Endometrium (tissue), 2 donors: ENCODE results near the gene URAD.
"Not testable (repeated sequence)": the region's sequence is repeated elsewhere in the genome, so short reads cannot be mapped to it uniquely, and the experiment has no call there.

Source experiments
- FAIRE-seq: peaks from 2 replicates; lab custom pipeline; 2012; peaks lifted over from hg19 to GRCh38; lab: Jason Lieb, UNC
- donor health status: control.
- donor health status: control.

URAD gene

GRCh38 chr13:27970382-27971235, 17.9 kb downstream of the URAD start:
- no peak for FAIRE-seq

DNA sequence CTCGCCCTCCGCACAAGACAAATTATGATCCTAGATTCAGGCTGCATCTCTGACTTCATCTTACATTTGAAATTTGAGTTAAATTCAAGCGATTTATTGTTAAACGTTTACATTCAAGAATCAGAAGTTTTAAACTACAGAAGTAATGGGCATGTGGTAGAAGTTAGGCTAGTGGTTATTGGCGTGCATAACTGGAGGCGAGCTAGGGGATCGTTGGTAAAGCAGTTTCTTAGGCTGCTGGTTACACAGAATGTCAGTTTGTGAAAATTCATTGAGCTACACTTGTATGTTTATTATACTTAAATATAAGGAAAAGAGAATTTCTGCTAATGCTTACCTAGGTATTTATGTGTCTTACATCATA, 18.6 kb downstream of the URAD start:
- FAIRE-seq, result no peak

DNA sequence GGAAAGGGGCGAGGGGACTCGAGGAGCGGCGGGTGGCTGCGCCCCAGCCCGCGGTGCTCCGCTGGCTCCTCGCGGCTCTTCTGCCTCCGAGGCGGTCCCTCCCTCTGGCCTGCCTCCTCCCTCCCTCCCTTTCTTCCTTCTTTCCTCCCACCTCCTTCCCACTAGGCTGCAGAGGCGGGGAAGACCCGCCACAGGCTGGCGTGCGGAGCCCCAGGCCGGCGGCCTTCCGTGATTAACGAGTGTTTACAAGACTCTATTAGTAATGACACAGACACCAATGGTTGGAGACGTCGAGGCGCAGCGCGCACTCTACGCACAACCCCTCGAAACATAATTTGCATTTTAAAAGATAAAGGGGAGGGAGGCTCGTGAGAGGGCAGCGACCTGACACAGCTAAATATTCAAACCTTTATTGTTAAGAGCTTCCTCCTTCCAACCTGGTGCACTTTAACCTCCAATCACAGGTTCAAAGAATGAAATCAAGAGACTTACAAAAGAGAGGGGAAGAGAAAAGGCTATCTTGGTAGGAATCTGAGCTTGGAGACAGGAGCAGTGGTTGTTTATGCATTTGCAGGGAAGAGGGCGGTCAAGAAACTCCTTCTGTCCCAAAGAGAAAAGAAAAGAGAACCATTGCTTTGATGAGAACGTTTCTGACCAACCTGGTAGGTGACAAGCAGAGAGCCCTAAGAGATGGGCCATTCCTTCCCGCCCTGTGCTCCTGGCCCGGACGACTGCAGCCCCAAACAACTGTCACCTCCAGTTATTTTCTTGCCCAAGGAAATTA, 19.2 kb downstream of the URAD start, which contains the start of gene CDX2:
TSS of gene CDX2 (minus strand) at position 234 of the 784 bp plus-strand sequence. CDS start 309 bp downstream, outside the sequence.
- FAIRE-seq, result no peak

- no peak for FAIRE-seq
Measured at GRCh38 chr13:27968316-27969081, 20.0 kb downstream of the URAD start.

DNA sequence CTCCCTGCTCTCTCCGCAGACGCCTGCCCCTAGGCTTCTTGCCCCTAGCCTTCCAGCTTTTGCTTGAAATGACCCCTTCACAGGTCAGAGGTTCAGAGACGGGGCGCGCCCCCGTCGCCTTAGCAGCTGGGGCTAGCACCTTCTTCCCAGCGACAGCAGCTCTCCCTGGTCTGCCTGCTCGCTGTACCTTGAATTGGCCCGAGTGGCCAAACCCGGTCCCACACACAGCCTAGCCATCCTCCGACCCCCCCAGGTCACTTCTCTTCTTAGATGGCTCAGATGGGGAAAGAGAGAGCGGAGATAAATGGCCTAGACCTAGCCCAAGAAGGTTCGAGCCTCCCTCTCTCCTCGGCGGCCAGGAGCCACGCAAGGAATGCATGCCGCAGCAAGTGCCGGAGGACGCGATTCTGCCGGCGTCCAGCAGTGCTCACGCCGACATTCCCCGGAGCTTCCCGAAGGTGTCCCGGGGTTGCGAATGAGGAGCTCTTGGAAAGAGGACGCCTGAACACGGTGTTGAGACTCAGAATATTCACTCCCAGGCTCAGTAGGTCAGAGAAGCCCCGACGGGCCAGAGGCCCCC, 20.7 kb downstream of the URAD start:
- no peak for FAIRE-seq

DNA sequence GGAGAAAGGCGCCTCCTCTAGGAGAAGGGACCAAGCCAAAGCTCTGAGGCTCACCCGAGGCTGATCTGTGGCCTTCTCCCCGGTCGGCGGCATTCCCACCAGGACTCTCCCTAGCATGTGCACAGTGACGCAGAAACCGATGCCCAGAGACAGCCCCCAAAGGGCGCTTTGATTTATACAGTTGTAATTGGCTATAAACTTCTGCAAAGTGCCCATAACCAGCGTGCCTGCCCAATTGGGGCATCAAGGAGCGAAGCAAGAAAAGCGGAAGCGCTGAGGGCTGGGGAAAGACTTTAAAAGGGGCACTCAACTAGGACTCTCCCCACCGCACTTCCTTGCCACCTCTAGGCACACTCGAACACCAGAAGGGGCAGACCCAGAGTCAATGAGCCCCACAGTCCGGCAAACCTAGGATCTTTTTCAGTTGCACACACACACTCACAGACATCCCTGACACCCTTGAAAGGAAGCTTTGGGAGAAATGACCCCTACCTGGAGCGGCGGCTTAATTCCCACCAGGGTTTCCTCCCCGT, 21.2 kb downstream of the URAD start:
- no peak for FAIRE-seq

GRCh38 chr13:27966641-27967202, 21.8 kb downstream of the URAD start:
- no peak for FAIRE-seq

DNA sequence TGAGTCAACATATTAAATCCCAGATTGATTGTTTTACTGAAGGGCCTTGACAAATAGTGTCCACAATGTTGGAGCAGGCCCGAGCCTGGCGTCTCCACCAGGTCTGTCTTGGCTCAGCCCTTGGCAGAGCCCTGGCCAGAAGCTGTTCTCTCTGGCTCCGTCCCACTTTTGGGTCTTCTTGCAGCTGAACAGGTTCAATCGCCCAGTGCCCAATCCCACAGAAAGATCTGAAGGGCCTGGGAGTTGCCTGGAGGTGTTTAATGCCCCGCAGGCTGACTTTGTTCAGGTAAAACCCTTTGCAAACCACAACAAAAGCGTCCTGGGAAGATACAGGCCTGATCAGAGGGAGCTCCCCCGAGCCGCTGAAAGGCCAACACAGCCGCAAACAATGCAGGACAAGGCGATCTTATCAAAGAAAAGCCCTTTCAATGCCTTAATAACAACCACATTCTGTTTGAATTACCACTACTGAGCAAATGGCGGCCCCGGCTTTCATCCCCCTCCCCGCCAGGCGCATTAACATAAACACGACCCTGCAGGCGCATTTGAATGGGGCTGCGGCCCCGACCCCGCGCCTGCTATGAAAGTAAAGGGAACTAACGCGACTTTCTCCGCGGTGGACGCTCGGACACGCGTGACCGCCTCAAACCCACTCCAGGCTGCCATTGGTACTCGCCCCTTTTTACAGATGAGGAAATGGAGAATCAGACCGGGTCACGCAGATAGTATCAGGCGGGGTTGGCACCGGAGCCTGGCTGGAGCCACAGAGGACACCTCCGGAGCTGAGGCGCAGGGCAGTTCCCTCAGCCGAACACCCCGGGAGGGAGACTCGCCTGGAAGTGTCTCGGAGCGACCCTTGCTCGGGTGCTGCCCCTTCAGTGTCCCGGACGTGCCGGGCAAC, 22.5 kb downstream of the URAD start:
- no peak for FAIRE-seq

GRCh38 chr13:27965343-27965739, 23.2 kb downstream of the URAD start:
- no peak for FAIRE-seq

GRCh38 chr13:27964741-27965323, 23.7 kb downstream of the URAD start:
- no peak for FAIRE-seq

DNA sequence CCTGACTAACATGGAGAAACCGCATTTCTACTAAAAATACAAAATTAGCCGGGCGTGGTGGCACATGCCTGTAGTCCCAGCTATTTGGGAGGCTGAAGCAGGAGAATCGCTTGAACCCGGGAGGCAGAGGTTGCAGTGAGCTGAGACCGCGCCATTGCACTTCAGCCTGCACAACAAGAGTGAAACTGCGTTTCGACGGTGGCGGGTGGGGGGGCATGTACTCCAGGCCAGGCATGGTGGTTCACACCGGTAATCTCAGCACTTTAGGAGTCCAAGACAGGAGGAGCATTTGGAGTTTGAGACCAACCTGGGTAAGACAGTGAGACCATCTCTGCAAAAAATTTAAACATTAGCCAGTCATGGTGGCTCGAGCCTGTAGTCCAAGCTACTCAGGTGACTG, 24.3 kb downstream of the URAD start:
- FAIRE-seq, result not testable (repeated sequence)

- no peak for FAIRE-seq
Measured at GRCh38 chr13:27963491-27963890, 25.0 kb downstream of the URAD start.

DNA sequence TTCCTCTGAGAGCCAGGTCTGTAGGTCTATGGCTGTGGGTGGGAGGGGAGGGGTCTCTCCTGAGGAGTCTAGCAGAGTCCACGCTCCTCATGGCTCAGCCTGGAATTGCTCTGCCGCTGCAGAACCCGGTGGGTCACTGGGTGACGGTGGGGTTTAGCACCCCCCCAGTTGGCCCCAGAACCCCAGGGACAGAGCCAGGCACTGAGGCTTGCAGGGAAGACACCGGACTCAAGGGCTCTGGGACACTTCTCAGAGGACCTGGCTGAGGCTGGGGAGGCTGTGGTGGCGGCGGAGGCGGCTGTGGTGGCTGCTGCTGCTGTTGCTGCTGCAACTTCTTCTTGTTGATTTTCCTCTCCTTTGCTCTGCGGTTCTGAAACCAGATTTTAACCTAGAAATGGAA, 25.5 kb downstream of the URAD start:
- FAIRE-seq, result no peak

DNA sequence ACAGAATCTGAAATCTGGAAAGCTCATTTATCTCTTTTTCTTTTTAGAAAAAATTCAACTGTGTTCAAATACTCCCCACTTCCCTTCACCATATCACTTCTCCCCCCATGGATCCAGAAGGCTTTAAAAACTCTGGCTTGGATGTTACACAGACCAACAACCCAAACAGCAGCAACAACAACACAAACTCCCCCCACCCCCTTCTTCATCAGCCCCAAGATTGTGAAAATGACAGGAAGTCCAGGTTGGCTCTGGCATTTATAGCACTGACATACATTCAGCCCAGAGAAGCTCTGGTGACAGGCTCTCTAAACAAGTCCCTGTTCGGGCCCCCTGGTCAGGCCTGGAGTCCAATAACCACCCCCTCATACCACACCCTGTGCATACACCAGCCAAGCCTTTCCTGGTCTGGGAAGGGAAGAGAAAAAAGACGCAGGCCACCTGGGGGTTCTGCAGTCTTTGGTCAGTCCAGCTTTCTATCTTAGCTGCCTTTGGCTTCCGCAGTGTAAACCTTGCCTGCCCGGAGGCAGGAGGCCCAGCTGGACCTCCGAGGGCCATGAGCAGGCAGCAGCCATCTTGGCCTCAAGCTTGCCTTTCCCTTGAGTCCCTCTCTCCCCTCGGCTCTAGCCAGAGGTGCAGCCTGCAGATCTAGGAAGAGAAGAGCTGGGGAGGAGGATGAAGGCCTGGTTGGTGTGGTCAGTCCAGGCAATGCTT, 26.2 kb downstream of the URAD start:
- FAIRE-seq, result no peak

DNA sequence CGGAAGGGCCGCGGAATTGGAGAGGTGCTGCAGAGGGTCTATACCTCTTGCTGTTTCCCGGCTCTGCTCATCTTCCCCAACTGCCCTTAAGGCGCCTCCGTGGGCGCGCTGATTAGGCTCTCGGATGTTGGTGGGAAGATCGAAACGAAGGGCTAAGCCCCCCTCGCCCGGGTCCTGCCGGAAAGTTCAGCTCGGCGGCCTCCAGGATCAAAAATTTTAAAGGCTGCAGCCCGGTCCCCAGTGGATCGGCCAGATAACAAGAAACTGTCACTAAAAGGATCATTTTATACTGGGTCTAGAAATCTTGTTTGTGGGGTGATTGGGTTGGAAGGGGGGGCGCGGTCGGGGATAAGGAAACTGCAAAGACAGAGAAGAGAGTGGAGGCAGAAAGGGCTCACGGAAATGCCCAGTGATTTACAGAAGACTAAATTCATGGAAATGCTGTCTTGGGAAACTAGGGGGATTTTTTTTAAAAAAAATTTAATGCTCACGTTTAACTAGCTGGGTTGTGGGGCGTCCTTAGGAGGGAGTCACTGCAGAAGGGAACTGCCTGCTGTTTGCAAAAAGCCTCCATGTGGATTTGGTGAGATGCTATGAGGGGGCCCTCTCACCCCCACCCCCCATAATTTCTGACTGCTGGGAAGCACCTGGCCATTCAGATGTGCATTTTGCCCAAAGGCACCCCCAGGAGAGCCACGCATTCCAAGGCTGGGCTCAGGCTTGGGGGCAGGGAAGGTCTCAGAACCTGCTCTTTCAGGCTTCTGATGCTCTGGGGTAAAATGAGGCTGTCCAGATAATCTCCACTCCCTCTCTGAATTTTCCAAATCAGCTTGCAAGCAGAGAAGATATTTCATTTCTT, 27.0 kb downstream of the URAD start:
- FAIRE-seq, result no peak

- no peak for FAIRE-seq
Measured at GRCh38 chr13:27960362-27961226, 27.9 kb downstream of the URAD start.

DNA sequence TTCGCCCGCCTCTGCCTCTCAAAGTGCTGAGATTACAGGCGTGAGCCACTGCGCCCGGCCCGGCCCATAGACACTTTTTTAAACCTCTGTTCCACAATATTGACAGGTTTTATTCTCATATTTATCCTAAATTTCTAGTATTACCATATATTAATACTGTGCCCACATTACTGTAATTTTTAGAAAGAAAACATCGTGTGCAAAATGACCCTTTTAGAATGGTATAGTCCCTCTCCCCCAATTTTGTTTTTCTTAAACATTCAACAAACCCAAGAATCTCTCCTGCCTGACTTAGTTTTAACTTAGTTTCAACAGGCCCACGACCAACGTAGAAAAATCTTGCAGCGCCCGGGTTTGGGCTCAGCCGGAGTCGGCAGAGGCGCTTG, 28.5 kb downstream of the URAD start:
- FAIRE-seq, result no peak
